RWPE1 (cell line): ENCODE measurements around the gene PIK3C3.
"Not testable (repeated sequence)": the region's sequence is repeated elsewhere in the genome, so short reads cannot be mapped to it uniquely, and the experiment has no call there.

Experiments used
- CTCF ChIA-PET: fragments of 350-600 bp; sonication (Branson Sonifier 250); formaldehyde crosslinking; extraction: SDS; loops from one replicate; lab custom pipeline; 2021; lab: Yijun Ruan, JAX
- POLR2A ChIA-PET: fragments of 400-600 bp; formaldehyde crosslinking; extraction: SDS; loops from one replicate; lab custom pipeline; 2020; ENCODE audit warnings: antibody characterized with exemption; ENCODE audit not compliant: low non-redundant PET; lab: Yijun Ruan, JAX
- DNase-seq: peaks from one replicate; pipeline ENCODE4 v3.0.0; 2012; ENCODE audit warnings: low spot score
- H3K27ac ChIP-seq: fragments of 450-650 bp; 2 replicates; pipeline ENCODE4 v1.5.1; 2017
- TF ChIP-seq, protein P1 (sequence below): fragments of 450-650 bp; conservative IDR thresholded peaks from 2 replicates; pipeline ENCODE4 v1.5.1; 2017; ENCODE audit warnings: low read depth, mild to moderate bottlenecking

Gene PIK3C3

DNA sequence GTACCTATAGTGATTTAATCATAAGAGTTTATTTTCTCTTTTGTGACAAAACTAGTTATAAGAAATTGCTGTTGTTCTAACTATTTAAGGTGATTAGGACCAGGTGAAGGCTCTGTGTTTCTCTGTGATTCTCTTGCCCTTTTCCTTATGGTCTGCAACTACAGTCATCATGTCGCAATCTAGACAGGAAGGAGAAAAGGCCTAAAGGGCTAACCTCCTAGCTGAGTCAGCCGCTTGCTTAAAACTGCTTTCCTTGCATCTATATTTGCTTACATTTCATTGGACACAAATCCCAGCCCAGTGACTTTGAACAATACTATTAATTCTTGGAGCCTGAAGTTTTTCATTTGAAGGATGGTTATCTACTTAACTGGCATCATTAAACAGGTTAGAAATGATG is 93.1 kb downstream of the PIK3C3 start:
- TF ChIP-seq, protein P1, sequence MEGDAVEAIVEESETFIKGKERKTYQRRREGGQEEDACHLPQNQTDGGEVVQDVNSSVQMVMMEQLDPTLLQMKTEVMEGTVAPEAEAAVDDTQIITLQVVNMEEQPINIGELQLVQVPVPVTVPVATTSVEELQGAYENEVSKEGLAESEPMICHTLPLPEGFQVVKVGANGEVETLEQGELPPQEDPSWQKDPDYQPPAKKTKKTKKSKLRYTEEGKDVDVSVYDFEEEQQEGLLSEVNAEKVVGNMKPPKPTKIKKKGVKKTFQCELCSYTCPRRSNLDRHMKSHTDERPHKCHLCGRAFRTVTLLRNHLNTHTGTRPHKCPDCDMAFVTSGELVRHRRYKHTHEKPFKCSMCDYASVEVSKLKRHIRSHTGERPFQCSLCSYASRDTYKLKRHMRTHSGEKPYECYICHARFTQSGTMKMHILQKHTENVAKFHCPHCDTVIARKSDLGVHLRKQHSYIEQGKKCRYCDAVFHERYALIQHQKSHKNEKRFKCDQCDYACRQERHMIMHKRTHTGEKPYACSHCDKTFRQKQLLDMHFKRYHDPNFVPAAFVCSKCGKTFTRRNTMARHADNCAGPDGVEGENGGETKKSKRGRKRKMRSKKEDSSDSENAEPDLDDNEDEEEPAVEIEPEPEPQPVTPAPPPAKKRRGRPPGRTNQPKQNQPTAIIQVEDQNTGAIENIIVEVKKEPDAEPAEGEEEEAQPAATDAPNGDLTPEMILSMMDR, result no peak
- ChIA-PET POLR2A (no interaction called here), CTCF (interaction anchor here (1.1 kb wide), 1 partner anchor 20 kb away, joined by 4 read pairs; no protein-coding TSS in a partner anchor)
- DNase-seq, result peak; percentile 40
- no peak overlapping the region for H3K27ac ChIP-seq

DNA sequence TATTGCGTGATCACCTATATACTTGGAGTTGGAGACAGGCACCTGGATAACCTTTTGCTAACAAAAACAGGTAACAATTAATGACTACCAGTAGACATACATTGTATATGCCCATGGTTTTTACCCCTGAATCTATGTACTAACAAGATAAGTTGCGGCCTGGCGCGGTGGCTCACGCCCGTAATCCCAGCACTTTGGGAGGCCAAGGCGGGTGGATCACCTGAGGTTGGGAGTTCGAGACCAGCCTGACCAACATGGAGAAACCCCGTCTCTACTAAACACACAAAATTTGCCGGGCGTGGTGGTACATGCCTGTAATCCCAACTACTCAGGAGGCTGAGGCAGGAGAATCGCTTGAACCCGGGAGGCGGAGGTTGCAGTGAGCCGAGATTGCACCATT is 94.5 kb downstream of the PIK3C3 start:
- POLR2A ChIA-PET, H3K27ac ChIP-seq, DNase-seq: not testable (repeated sequence)
- CTCF ChIA-PET, result interaction anchor here (0.7 kb wide), 1 partner anchor 63 kb away, joined by 3 read pairs; no protein-coding TSS in a partner anchor

DNA sequence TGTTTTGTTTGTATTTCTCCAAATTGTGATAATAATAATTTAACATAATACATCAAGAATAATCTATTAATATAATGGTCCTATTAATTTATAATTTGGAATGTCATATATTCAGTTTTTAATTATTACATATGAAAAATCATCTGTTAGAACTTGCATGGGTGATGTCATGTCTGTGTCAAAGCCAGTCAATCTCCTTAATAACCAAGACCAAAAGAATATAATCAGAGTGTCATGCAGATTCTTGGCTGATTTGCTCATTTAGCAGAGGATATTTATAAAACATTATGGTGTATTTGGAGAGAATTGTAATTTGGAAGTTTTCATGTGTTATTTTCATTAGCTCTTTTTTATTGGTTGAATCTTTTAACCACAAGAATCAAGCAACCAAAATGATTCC is 96.4 kb downstream of the PIK3C3 start:
- DNase-seq, result no peak
- CTCF ChIA-PET, result interaction anchor here (0.6 kb wide), 1 partner anchor 557 kb away, joined by 4 read pairs; no protein-coding TSS in a partner anchor
- no peak overlapping the region for H3K27ac ChIP-seq
- TF ChIP-seq, protein P1, result no peak
- POLR2A ChIA-PET, result no interaction called here

DNA sequence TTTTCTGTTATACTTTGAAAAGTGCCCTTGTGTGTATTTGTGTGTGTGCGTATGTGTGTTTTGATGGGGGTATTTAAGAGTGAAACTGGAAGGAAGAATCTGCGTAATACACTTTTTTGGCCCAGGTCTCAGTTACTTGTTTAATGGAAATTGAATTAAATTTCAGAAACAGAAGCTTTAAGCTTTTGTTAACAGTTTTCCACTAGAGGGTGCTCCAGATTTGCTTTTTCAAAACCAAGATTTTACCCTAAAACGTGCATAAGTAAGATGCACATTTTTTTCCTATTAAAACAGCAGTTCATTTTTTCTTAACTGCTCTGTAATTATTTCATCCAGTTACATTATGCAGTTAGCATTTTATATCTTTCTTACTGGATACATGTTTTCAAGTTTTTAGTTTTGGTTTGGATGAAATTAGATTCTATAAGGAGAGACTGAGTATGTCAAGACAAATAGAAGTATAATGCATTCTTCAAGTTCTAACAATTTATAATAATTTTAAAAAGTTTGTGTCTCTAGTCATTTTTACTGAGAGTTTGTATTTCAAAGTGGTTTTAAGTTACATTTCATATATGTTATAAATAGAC is 97.2 kb downstream of the PIK3C3 start:
- ChIA-PET POLR2A (no interaction called here), CTCF (interaction anchor here (0.6 kb wide), 1 partner anchor 556 kb away, joined by 4 read pairs; no protein-coding TSS in a partner anchor)
- TF ChIP-seq, protein P1, result peak; percentile 36
- no peak overlapping the region for H3K27ac ChIP-seq
- DNase-seq, result no peak

DNA sequence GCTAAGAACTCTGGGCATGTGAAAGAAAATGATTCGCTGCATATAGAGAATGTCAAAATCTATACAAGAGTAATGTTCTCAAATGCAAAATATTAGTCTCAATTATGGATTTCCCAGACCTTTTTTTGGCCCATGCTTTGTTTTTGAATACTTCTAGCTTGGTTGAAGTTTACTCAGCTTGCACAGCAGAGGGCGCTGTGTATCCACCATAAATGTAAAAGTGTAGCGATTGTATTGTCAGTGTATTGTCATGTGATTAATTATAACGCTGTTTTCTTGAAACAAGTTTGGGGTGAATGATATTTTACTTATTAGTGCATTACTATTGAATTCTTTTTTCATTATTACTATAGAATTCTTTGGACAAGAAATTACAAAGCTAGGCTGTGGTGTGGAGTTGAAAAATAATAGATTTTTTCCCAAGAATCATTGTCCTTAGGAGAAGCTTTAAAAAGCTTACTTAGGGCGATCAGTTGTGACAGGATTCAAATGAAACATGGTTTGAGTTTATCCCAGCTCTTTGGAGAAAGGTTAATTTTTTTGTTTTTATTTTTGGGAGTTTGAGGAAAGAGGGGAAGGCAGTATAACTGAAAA is 98.3 kb downstream of the PIK3C3 start:
- DNase-seq, result peak; percentile 1
- POLR2A ChIA-PET, result no interaction called here
- CTCF ChIA-PET, result interaction anchor here (0.6 to 1.0 kb wide), 5 partner anchors 40 to 247 kb away, joined by 3 to 6 read pairs (median 3); no protein-coding TSS in a partner anchor
- no peak overlapping the region for H3K27ac ChIP-seq
- TF ChIP-seq, protein P1, result peak; percentile 78

DNA sequence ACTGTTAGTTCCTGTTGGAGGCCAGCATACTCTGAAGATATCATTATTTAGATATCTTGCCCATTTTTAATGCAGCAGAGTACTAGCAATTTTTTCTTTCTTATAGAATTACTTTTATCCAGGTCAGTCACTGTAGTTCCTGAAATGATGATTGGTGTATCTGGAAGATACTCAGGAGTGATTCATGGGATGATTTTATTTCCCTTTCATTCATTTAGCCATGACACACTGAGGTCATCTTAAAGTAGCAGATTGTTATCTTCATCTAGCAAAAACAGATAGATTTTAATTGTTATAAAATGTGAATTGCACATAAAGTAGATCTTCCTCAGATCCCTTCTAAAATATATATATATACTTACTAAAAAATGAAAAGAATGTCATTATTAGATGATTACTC is 109.1 kb downstream of the PIK3C3 start:
- TF ChIP-seq, protein P1, result no peak
- no peak for DNase-seq
- ChIA-PET CTCF (no interaction called here), POLR2A (no interaction called here)
- no peak overlapping the region for H3K27ac ChIP-seq

DNA sequence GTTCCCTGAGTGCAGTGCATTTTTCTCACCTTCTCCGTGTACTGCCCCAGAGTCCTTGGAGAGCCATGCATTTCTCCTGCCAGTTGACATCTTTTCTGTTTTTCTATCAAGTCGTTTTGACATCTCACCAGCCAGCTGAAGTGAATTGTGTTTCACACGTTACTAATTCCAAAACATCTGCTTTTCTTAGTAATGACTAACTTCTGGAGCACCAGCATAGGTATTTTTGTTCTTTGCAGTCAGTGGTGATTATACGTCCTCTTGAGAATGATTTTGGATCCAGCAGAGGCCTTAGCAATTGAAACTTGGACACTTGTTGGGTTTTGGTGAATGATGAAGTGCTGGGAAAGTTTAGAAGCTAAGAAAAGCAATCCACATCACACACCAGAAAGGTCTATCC is 112.5 kb downstream of the PIK3C3 start:
- ChIA-PET CTCF (no interaction called here), POLR2A (no interaction called here)
- no peak for DNase-seq
- TF ChIP-seq, protein P1, result no peak
- H3K27ac ChIP-seq, result no peak overlapping the region
